NCI-H1436 (cell line): Measurements from ENCODE around the gene UBXN7.
"Not testable (repeated sequence)": the region's sequence is repeated elsewhere in the genome, so short reads cannot be mapped to it uniquely, and the experiment has no call there.

Source experiments
- DNase-seq: peaks from one replicate; lab custom pipeline; 2025; lab: John Stamatoyannopoulos, UW

UBXN7 gene

DNA sequence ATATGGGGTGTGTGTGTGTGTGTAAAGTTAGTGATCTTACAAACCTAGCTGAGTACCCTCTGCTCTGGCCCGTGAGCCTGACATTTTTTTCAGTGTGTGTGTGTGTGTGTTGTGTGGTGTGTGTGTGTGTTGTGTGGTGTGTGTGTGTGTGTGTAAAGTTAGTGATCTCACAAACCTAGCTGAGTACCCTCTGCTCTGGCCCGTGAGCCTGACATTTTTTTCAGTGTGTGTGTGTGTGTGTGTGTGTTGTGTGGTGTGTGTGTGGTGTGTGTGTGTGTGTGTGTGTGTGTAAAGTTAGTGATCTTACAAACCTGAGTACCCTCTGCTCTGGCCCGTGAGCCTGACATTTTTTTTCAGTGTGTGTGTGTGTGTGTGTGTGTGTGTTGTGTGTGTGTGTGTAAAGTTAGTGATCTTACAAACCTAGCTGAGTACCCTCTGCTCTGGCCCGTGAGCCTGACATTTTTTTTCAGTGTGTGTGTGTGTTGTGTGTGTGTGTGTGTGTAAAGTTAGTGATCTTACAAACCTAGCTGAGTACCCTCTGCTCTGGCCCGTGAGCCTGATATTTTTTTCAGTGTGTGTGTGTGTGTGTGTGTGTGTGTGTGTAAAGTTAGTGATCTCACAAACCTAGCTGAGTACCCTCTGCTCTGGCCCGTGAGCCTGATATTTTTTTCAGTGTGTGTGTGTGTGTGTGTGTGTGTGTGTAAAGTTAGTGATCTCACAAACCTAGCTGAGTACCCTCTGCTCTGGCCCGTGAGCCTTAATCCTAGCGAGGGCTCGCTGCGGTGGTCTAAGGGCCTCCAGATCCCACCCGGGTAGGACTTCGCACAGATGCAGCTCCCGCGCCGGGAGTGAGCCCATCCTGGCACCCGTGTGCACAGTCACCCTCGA is 115.2 kb downstream of the UBXN7 start:
- DNase-seq: not testable (repeated sequence)

DNA sequence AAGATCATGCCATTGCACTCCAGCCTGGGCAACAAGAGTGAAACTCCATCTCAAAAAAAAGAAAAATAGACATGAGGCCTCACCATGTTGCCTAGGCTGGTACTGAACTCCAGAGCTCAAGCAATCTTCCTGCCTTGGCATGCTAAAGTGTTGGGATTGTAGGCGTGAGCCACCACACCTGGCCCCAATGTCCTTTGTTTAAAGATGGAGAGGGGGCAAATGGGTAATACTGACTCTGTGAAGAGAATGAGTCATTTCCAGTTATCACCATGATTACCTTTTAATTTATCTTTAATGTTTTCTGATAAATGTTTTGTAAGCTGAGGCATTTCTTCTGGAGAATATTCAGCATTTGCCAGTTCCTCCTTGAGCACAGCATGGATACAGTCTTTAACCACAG is 116.4 kb downstream of the UBXN7 start:
- DNase-seq: no peak

DNA sequence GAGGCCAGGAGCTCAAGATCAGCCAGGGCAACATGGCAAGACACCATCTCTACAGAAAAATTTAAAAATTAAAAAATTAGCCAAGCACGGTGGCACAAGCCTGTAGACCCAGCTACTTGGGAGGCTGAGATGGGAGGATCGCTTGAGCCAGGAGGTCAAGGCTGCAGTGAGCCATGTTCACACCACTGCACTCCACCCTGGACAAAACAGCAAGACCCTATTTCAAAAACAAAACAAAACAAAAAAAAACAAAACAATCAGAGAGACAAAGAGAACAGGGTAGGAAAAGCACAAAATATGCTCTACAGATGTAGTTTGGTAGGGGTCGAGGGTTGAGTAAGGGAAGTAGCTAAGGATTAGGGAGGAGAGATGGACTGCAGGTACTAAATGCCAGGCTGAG is 117.6 kb downstream of the UBXN7 start:
- no peak for DNase-seq

DNA sequence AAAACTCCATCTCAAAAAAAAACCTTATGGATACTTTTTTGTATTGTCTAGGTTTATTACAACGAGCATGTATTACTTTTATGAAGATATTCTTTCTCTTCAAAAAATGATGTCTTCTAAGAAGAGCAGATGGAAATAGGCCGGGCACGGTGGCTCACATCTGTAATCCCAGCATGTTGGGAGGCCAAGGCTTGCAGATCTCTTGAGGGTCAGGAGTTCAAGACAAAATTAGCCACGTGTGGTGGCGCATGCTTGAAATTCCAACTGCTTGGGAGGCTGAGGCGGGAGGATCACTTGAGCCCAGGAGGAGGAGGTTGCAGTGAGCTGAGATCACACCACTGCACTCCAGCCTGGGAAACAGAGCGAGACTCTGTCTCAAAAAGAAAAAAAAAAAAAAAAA is 118.1 kb downstream of the UBXN7 start:
- DNase-seq: not testable (repeated sequence)

DNA sequence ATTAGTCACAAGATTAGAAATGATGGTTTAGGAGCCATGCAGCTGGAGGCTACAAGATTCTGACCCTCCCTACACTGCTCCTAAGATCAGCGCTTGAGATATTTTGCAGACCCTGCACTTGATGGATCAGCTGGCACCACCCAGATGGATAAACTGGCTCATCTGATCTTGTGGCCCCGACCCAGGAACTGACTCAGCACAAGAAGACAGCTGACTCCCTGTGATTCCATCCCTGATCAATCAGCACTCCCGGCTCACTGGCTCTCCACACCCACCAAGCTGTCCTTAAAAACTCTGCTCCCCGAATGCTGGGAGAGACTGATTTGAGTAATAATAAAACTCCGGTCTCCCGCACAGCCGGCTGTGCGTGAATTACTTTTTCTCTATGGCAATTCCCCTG is 129.3 kb downstream of the UBXN7 start:
- DNase-seq: not testable (repeated sequence)

DNA sequence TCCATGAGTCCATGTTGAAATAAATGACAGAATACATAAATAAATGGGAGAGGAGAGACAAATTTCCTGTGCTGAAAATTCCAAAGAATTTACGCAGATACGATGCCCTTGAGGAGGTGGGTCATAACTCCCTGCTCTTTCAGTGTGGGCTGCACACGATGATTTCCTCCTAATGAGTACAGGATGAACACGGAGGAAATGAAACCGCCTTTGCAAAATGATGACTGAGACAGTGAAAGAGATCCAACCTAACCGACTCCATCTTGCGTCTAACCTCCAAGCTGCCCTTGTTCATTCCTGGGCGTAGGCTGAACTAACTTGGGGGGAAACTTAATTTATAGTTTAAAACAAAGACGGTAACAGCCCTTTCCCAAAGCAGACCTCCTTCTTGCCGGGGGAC is 129.7 kb downstream of the UBXN7 start:
- not testable (repeated sequence) for DNase-seq

DNA sequence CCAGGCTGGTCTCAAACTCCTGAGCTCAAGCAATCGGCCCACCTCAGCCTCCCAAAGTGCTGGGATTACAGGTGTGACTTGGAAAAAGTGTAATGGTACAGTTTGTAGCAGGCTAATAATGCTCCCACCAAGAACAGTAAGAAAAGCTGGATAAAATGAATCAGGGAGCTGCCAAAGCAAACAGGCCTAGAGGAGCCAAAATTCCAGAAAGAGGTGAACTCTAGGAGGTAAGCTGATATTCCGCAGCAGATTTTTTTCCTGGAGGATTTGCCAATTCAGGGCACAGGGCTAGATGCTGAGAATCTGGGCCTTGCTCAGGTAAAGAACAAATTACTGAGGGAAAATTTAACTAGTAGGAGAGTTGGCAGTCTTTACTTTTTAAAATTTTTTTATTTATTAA is 133.7 kb downstream of the UBXN7 start:
- DNase-seq: no peak
